Heart left ventricle (tissue), 13 donors: ENCODE results near the gene OPRL1.

Experiments used
- POLR2A ChIP-seq, 2 donors: fragments of 450-650 bp; IDR thresholded peaks; one replicate each; pipeline ENCODE4 v1.6.1; 2017; ENCODE audit warnings: antibody characterized with exemption in 2 of 2, mild to moderate bottlenecking in 2 of 2, moderate library complexity in 2 of 2
- TF ChIP-seq, protein P1 (sequence below), 12 donors: fragments of 200-600 bp; sonication (generic) in 4 of 12; IDR thresholded peaks; one replicate each; pipeline versions ENCODE4 v1.5.0 to v1.8.0; 2018 to 2022; ENCODE audit warnings: antibody characterized with exemption in 12 of 12, mild to moderate bottlenecking in 5 of 12
- donor health status: ischemic (EF 13 %, LVEDD 7.1; RV severe dilation, severe dysfunction).
- donor health status: DM: no; HTN: yes; CAD: no.
- donor health status: DM: no; HTN: no; CAD: no.
- donor health status: ischemic (EF 25% LVEDD 6.9; RV normal size, moderate dysfunction).
- donor health status: ischemic (EF 25% LVEDD 5.7; RV mildly dilated, moderate dysfunction).
- donor health status: ischemic (EF 35%, LVEDD 5.7; RV mildly dilated, moderate dysfunction).
- donor health status: nonischemic (EF 11% LVEDD 7.7; RV severe dilation, severe dysfunction).
- donor health status: DM: yes; HTN: yes; CAD: no.
- donor health status: PGD.
- donor health status: ischemic (EF 29% LVEDD 5.4; RV normal size, mild dysfunction).
- donor health status: nonischemic (EF 23%, LVEDD 6.1; RV moderate dilation, normal function).

DNA sequence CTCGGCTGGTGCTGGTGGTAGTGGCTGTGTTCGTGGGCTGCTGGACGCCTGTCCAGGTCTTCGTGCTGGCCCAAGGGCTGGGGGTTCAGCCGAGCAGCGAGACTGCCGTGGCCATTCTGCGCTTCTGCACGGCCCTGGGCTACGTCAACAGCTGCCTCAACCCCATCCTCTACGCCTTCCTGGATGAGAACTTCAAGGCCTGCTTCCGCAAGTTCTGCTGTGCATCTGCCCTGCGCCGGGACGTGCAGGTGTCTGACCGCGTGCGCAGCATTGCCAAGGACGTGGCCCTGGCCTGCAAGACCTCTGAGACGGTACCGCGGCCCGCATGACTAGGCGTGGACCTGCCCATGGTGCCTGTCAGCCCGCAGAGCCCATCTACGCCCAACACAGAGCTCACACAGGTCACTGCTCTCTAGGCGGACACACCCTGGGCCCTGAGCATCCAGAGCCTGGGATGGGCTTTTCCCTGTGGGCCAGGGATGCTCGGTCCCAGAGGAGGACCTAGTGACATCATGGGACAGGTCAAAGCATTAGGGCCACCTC lies 18.7 kb downstream of the OPRL1 start:
- TF ChIP-seq, protein P1, sequence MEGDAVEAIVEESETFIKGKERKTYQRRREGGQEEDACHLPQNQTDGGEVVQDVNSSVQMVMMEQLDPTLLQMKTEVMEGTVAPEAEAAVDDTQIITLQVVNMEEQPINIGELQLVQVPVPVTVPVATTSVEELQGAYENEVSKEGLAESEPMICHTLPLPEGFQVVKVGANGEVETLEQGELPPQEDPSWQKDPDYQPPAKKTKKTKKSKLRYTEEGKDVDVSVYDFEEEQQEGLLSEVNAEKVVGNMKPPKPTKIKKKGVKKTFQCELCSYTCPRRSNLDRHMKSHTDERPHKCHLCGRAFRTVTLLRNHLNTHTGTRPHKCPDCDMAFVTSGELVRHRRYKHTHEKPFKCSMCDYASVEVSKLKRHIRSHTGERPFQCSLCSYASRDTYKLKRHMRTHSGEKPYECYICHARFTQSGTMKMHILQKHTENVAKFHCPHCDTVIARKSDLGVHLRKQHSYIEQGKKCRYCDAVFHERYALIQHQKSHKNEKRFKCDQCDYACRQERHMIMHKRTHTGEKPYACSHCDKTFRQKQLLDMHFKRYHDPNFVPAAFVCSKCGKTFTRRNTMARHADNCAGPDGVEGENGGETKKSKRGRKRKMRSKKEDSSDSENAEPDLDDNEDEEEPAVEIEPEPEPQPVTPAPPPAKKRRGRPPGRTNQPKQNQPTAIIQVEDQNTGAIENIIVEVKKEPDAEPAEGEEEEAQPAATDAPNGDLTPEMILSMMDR (IDR thresholded peaks at IDR 0.05), result no peak
- no peak for TF ChIP-seq POLR2A (IDR thresholded peaks at IDR 0.05)
